Progenitor cell of endocrine pancreas (in vitro differentiated cells): ENCODE results near the gene SPACA4. TPM values are rescaled to one million over a fixed set of nuclear protein-coding genes. Genes with fewer than 3 reads are reported as not detected.

Source experiments
- DNase-seq: peaks from one replicate; pipeline ENCODE4 v3.0.0; 2021; ENCODE audit warnings: low spot score; ENCODE audit not compliant: unreplicated experiment
- H3K27ac Mint-ChIP-seq: 2 replicates; pipeline ENCODE4 v1.8.0; 2021; ENCODE audit warnings: mild to moderate bottlenecking, moderate library complexity, mixed read lengths
- H3K27me3 Mint-ChIP-seq: 2 replicates; pipeline ENCODE4 v1.8.0; 2021; ENCODE audit warnings: mixed read lengths
- H3K36me3 Mint-ChIP-seq: 2 replicates; pipeline ENCODE4 v1.8.0; 2022; ENCODE audit warnings: mixed read lengths; ENCODE audit not compliant: insufficient read depth
- H3K4me1 Mint-ChIP-seq: 2 replicates; pipeline ENCODE4 v1.8.0; 2021; ENCODE audit warnings: low read depth, mixed read lengths
- H3K4me3 Mint-ChIP-seq: 2 replicates; pipeline ENCODE4 v1.8.0; 2021; ENCODE audit warnings: low read depth, mild to moderate bottlenecking, moderate library complexity, mixed read lengths
- H3K9me3 Mint-ChIP-seq: 2 replicates; pipeline ENCODE4 v1.8.0; 2021; ENCODE audit warnings: low read depth, mixed read lengths
- total RNA-seq: library from RNA; stranded (reverse); gene quantifications from 2 replicates; pipeline ENCODE4 v1.2.1, GENCODE V29; 2021
- TF ChIP-seq, protein P1 (sequence below): fragments of 200-600 bp; sonication (generic); IDR thresholded peaks from one replicate; pipeline ENCODE4 v1.5.0; 2021; ENCODE audit warnings: antibody characterized with exemption, mild to moderate bottlenecking; ENCODE audit not compliant: unreplicated experiment

SPACA4 gene
- total RNA-seq, 1 donor from 2014 or later: not detected

DNA sequence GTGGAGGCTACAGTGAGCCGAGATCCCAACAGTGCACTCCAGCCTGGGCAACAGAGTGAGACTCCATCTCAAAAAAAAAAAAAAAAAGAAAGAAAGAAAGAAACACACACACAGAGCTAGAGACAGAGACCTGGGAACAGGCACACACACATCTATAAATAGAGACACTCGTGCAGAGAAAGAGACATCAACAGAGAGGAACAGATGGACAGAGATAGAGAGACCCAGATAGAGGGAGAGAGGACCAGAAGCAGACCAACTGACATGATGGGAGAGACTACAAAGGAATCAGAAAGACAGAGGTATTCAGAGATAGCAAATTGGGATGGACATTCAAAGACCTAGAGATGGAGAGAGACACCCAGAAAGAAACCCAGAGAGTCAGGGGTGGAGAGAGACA lies 41.6 kb downstream of the SPACA4 start:
- Mint-ChIP-seq H3K4me1 (peaks cover 7% of the 10 kb centered on the region), H3K27me3 (peaks cover 10% of the 10 kb centered on the region), H3K4me3 (no peak overlapping the region), H3K9me3 (peaks cover 4% of the 10 kb centered on the region), H3K36me3 (no peaks in the 10 kb centered on the region), H3K27ac (no peak overlapping the region)
- TF ChIP-seq, protein P1, sequence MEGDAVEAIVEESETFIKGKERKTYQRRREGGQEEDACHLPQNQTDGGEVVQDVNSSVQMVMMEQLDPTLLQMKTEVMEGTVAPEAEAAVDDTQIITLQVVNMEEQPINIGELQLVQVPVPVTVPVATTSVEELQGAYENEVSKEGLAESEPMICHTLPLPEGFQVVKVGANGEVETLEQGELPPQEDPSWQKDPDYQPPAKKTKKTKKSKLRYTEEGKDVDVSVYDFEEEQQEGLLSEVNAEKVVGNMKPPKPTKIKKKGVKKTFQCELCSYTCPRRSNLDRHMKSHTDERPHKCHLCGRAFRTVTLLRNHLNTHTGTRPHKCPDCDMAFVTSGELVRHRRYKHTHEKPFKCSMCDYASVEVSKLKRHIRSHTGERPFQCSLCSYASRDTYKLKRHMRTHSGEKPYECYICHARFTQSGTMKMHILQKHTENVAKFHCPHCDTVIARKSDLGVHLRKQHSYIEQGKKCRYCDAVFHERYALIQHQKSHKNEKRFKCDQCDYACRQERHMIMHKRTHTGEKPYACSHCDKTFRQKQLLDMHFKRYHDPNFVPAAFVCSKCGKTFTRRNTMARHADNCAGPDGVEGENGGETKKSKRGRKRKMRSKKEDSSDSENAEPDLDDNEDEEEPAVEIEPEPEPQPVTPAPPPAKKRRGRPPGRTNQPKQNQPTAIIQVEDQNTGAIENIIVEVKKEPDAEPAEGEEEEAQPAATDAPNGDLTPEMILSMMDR: no peak
- DNase-seq: no peak

DNA sequence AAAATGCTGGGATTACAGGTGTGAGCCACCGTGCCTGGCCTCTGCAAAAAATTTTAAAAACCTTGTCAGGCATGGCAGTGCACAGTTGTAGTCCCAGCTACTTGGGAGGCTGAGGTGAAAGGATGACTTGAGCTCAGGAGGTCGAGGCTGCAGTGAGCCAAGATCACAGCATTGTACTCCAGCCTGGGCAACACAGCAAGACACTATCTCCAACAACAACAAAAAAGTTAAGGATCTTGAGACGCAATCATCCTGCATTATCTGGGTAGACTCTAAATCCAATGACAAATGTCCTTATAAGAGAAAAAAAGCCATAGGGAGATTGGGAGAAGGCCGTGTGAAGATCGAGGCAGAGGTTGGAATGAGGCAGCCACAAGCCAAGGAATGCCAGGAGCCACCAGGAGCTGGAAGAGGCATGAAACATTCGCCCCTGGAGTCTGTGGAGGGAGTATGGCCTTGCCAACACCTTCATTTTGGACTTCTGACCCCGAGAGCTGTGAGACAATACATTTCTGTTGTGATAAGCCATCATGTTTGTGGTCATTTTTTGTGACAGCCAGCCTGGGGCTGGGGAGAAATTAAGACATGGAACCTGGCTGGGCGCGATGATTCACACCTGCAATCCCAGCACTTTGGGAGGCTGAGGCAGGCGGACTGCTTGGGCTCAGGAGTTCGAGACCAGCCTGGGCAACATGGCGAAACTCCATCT lies 44.6 kb downstream of the SPACA4 start:
- H3K9me3 Mint-ChIP-seq: peaks cover 4% of the 10 kb centered on the region
- no peak for DNase-seq
- no peak overlapping the region for H3K27ac Mint-ChIP-seq
- peaks cover under 1% of the 10 kb centered on the region for H3K4me1 Mint-ChIP-seq
- no peak overlapping the region for H3K4me3 Mint-ChIP-seq
- TF ChIP-seq, protein P1: no peak
- H3K27me3 Mint-ChIP-seq: peaks cover 8% of the 10 kb centered on the region
- no peaks in the 10 kb centered on the region for H3K36me3 Mint-ChIP-seq

DNA sequence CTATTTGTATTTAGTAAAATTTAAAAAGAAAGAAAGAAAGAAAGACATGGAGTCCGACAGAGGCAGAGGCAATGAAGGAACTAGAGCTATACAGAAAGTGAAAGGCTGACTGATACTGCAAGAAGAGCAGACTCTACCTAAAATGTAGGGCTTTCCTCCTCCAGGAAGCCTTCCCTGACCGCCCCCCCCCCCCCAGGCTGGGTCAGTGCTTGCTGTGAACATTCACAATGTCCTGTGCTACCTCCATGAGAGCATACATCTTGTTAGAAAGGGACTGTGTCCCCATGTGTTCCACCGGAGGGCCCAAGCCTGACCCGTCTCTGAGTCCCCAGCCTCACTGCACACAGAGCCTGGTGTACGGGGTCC lies 45.1 kb downstream of the SPACA4 start:
- no peaks in the 10 kb centered on the region for H3K4me1 Mint-ChIP-seq
- H3K27me3 Mint-ChIP-seq: peaks cover 10% of the 10 kb centered on the region
- H3K9me3 Mint-ChIP-seq: peaks cover 4% of the 10 kb centered on the region
- no peak overlapping the region for H3K4me3 Mint-ChIP-seq
- TF ChIP-seq, protein P1: no peak
- H3K27ac Mint-ChIP-seq: no peak overlapping the region
- no peak for DNase-seq
- H3K36me3 Mint-ChIP-seq: no peaks in the 10 kb centered on the region

DNA sequence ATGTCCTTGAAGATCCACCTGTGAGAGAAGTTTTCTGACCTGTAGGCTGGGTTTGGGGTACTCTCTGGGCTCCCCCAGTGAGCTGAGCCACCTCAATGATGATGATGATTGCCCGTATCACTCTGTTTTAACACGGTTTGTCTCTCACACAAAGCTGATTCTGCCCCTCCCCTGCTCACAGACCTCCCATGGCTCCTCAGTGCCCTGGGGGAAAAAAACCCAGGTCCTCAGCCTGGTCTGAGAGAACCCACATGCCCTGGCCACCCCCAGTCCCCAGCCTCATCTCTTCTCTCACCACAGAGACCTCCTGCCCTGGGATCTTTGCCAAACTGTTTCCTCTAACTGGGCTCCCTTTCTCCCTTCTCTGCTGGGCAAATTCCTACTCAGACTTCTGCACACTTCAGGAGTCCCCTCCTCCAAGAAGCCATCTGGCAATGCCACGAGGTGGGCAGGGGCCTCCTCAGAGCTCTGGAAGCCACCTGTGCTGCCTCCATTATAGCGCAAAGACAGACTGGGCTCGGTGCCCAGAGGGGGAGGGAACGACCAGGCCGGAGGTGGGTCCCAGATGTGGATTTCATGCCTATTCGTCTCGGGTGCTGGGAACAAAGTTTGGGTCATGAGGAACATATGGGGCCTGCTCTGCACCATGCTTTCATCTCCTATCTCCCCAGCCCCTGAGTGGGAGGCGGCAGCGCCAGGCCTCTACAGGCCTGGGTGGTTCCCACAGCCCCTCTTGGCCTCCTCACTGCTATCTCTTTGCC lies 47.9 kb downstream of the SPACA4 start:
- no peak overlapping the region for H3K4me3 Mint-ChIP-seq
- H3K36me3 Mint-ChIP-seq: no peaks in the 10 kb centered on the region
- DNase-seq: no peak
- peaks cover 22% of the 10 kb centered on the region for H3K27me3 Mint-ChIP-seq
- H3K4me1 Mint-ChIP-seq: peaks cover 1% of the 10 kb centered on the region
- TF ChIP-seq, protein P1: no peak
- peaks cover 4% of the 10 kb centered on the region for H3K9me3 Mint-ChIP-seq
- no peak overlapping the region for H3K27ac Mint-ChIP-seq

DNA sequence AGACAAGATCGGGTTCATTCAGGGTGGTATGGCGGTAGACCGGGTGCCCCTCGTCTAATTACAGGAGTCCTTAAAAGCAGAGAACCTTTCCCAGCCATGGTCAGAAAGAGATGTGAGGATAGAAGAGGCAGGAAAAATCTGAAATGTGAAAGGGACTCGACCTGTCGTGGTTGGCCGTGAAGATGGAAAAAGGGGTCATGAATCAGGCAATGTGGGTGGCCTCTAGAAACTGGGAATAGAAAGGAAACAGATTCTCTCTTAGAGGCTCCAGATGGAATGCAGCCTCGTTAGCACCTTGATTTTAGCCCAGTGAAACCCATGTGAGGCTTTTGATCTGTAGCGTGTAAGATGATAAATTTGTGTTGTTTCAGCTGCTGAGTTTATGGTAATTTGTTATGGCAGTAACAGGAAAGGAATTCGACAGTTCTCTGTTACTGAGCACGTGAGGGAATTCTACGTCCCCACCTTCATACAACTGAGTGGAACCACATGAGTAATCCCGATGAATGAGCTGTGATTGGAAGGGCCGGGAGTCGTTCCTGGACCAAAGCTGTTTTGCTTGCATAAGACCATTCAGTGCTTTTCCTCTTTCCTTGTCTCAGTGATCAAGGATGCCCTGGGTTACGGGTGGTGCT lies 50.4 kb downstream of the SPACA4 start:
- Mint-ChIP-seq H3K36me3 (no peaks in the 10 kb centered on the region), H3K9me3 (peaks cover 3% of the 10 kb centered on the region), H3K27me3 (peaks cover 22% of the 10 kb centered on the region), H3K4me3 (no peak overlapping the region), H3K27ac (no peak overlapping the region), H3K4me1 (peaks cover 1% of the 10 kb centered on the region)
- TF ChIP-seq, protein P1: no peak
- DNase-seq: no peak
